DND-41 (cell line): Measurements from ENCODE around the gene KPNA3.

Experiments
- ATAC-seq: fragments of 200-7000 bp; cut with Tn5 transposase; 3 replicates; pipeline ENCODE4 v1.9.1; 2021; ENCODE audit warnings: low read depth; ENCODE audit not compliant: insufficient read depth
- DNase-seq: peaks from one replicate; pipeline ENCODE4 v3.0.0-alpha.2; 2020
- H2AFZ ChIP-seq: 2 replicates; pipeline ENCODE4 v1.6.0; 2012; ENCODE audit warnings: low read depth, low read length
- H3K27ac ChIP-seq: 2 replicates; pipeline ENCODE4 v1.5.1; 2012; ENCODE audit warnings: low read length, inconsistent platforms
- H3K27me3 ChIP-seq: fragments of 200-600 bp; sonication (generic); 2 replicates; pipeline ENCODE4 v1.6.0; 2012; ENCODE audit warnings: low read length, mild to moderate bottlenecking, inconsistent platforms; ENCODE audit not compliant: insufficient read depth, poor library complexity
- H3K36me3 ChIP-seq: 2 replicates; pipeline ENCODE4 v1.5.1; 2012; ENCODE audit warnings: low read length, inconsistent platforms; ENCODE audit not compliant: insufficient read depth
- H3K4me1 ChIP-seq: 2 replicates; pipeline ENCODE4 v1.5.1; 2012; ENCODE audit warnings: mild to moderate bottlenecking, low read length; ENCODE audit not compliant: insufficient read depth
- H3K4me2 ChIP-seq: 2 replicates; pipeline ENCODE4 v1.6.0; 2012; ENCODE audit warnings: mild to moderate bottlenecking, moderate library complexity, low read length, inconsistent platforms; ENCODE audit not compliant: insufficient read depth
- H3K4me3 ChIP-seq, 2 experiments: fragments of 200-600 bp in 1 of 2; shearing (Covaris generic) in 1 of 2; 2 replicates each; pipeline ENCODE4 v1.5.1; 2012 to 2016; ENCODE audit warnings: inconsistent platforms in 2 of 2, low read length in 2 of 2, mild to moderate bottlenecking in 2 of 2, low read depth in 1 of 2, moderate library complexity in 1 of 2
- H3K79me2 ChIP-seq: 2 replicates; pipeline ENCODE4 v1.6.0; 2012; ENCODE audit warnings: low read length, inconsistent platforms; ENCODE audit not compliant: insufficient read depth
- H3K9ac ChIP-seq: 2 replicates; pipeline ENCODE4 v1.6.0; 2012; ENCODE audit warnings: low read depth, mild to moderate bottlenecking, inconsistent platforms, low read length, moderate library complexity
- H3K9me3 ChIP-seq: 2 replicates; pipeline ENCODE4 v1.5.1; 2012; ENCODE audit warnings: low read length, moderate library complexity, mild to moderate bottlenecking, inconsistent platforms; ENCODE audit not compliant: insufficient read depth, severe bottlenecking
- H4K20me1 ChIP-seq: 2 replicates; pipeline ENCODE4 v1.6.0; 2012; ENCODE audit warnings: low read length; ENCODE audit not compliant: insufficient read depth
- CTCF ChIP-seq: IDR thresholded peaks from 2 replicates; pipeline ENCODE4 v1.5.1; 2012; ENCODE audit warnings: borderline replicate concordance, low read length, moderate library complexity, mild to moderate bottlenecking; ENCODE audit not compliant: poor library complexity, severe bottlenecking; ENCODE audit errors: extremely low read depth
- EZH2 ChIP-seq: IDR thresholded peaks from 3 replicates; pipeline ENCODE4 v1.6.1; 2012; ENCODE audit warnings: borderline replicate concordance, low read depth, mild to moderate bottlenecking, moderate library complexity, low read length, inconsistent platforms; ENCODE audit not compliant: severe bottlenecking

KPNA3 gene

GRCh38 chr13:49697468-49697867 is 95.0 kb downstream of the KPNA3 start:
- no peak overlapping the region for H2AFZ ChIP-seq
- H3K36me3 ChIP-seq: peaks cover 39% of the 10 kb centered on the region
- H3K4me3 ChIP-seq: no peak overlapping the region
- no peaks in the 10 kb centered on the region for H3K9me3 ChIP-seq
- no peak overlapping the region for H3K9ac ChIP-seq
- H4K20me1 ChIP-seq: no peaks in the 10 kb centered on the region
- TF ChIP-seq CTCF (no peak), EZH2 (no peak)
- H3K4me1 ChIP-seq: no peaks in the 10 kb centered on the region
- no peaks in the 10 kb centered on the region for H3K79me2 ChIP-seq
- H3K4me2 ChIP-seq: no peak overlapping the region
- no peak overlapping the region for H3K27ac ChIP-seq
- H3K27me3 ChIP-seq: no peaks in the 10 kb centered on the region
- DNase-seq (no peak), ATAC-seq (no peak)

- no peak for DNase-seq
- H3K4me3 ChIP-seq: no peak overlapping the region
- no peak overlapping the region for H2AFZ ChIP-seq
- H3K9ac ChIP-seq: no peak overlapping the region
- no peaks in the 10 kb centered on the region for H3K9me3 ChIP-seq
- H3K4me2 ChIP-seq: no peak overlapping the region
- peaks cover 19% of the 10 kb centered on the region for H3K4me1 ChIP-seq
- peaks cover 12% of the 10 kb centered on the region; the same call in 1 of the 2 replicates for H3K36me3 ChIP-seq
- H3K79me2 ChIP-seq: peaks cover 14% of the 10 kb centered on the region
- no peaks in the 10 kb centered on the region for H3K27me3 ChIP-seq
- TF ChIP-seq EZH2: no peak
- no peak for TF ChIP-seq CTCF
- H4K20me1 ChIP-seq: no peaks in the 10 kb centered on the region
- no peak overlapping the region for H3K27ac ChIP-seq
- no peak for ATAC-seq
These were observed 98.0 kb downstream of the KPNA3 start for GRCh38 chr13:49694446-49694845.

GRCh38 chr13:49693877-49694276 is 98.6 kb downstream of the KPNA3 start:
- peaks cover 24% of the 10 kb centered on the region for H3K4me1 ChIP-seq
- no peak overlapping the region for H3K9ac ChIP-seq
- H3K4me2 ChIP-seq: no peak overlapping the region
- H3K36me3 ChIP-seq: peaks cover 10% of the 10 kb centered on the region; the same call in 1 of the 2 replicates
- no peak overlapping the region for H3K27ac ChIP-seq
- ATAC-seq (no peak), DNase-seq (no peak)
- no peaks in the 10 kb centered on the region for H4K20me1 ChIP-seq
- peaks cover 20% of the 10 kb centered on the region for H3K79me2 ChIP-seq
- H3K4me3 ChIP-seq: no peak overlapping the region
- H2AFZ ChIP-seq: no peak overlapping the region
- no peaks in the 10 kb centered on the region for H3K27me3 ChIP-seq
- TF ChIP-seq CTCF (no peak), EZH2 (no peak)
- H3K9me3 ChIP-seq: no peaks in the 10 kb centered on the region

- Histone ChIP-seq H3K4me1 (peaks cover 27% of the 10 kb centered on the region), H3K4me2 (no peak overlapping the region), H3K36me3 (peaks cover 8% of the 10 kb centered on the region; the same call in 1 of the 2 replicates), H2AFZ (no peak overlapping the region), H3K79me2 (peaks cover 24% of the 10 kb centered on the region), H3K4me3 (no peak overlapping the region), H3K27me3 (no peaks in the 10 kb centered on the region), H4K20me1 (no peaks in the 10 kb centered on the region), H3K9ac (no peak overlapping the region), H3K27ac (no peak overlapping the region), H3K9me3 (no peaks in the 10 kb centered on the region)
- TF ChIP-seq EZH2 (no peak), CTCF (no peak)
- no peak for ATAC-seq
- DNase-seq: no peak
These were observed 99.2 kb downstream of the KPNA3 start for GRCh38 chr13:49693191-49693733.
